ENCODE measurements around the gene LMAN2. TPM values are rescaled to one million over a fixed set of nuclear protein-coding genes. Genes with fewer than 3 reads are reported as not detected.
A peak's percentile ranks its signal among the peaks of the same experiment; 100 is the strongest.
"Not testable (repeated sequence)": the region's sequence is repeated elsewhere in the genome, so short reads cannot be mapped to it uniquely, and the experiment has no call there.

Gene LMAN2
- total RNA-seq, 1 donor: 190 TPM

- TF ChIP-seq CTCF (IDR thresholded peaks at IDR 0.05; ENCODE audit: insufficient read depth, low read length): no peak
- peak; percentile 54 for DNase-seq (ENCODE audit: low read depth)
- H3K4me3 ChIP-seq (ENCODE audit: low read depth, low read length): no peak overlapping the region
Measured at GRCh38 chr5:177378884-177379883, 27.7 kb upstream of the LMAN2 start.

DNA sequence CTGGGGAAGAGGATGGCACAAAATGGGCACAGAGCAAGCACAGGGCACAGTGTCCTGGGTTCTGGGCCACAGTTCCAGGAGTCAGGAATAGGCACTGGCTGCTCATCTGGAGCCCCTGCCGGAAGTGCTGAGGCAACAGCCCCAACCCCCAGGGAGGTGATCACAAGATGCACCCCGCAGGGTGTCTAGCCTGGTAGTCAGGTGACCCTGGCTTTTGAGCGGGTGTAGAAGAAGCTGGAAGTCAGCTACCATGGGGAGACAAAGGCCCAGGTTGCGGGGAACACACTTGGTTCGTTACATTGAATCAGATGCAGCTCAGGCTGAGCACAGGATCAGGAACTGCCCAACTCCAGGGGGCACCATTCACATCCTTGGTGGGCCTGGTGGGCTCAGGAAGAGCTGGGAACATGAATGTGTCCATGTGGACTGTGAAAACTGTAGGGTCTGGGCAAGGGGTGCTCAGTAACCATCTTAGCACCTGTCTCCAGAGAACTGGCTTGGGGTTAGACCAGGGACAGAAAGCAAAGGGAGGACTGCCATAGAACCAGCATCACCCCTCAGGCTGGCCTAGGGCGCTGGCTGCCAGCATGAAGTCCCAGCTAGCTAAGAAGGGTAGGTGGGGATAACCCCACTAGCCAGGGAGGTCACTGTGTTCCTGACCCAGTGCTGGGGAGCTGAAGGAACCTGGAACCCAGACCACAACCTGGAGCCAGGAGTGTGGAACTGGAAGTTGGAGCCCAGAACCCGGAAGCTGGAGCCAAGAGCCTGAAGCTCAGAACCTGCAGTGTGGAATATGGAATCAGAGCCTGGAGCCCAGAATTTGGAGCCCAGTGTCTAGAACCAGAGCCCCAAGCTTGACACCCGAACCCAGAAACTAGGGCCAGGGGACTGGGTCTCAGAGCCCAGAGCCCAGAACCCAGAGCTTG lies 26.6 kb upstream of the LMAN2 start:
- TF ChIP-seq CTCF (IDR thresholded peaks at IDR 0.05; ENCODE audit: insufficient read depth, low read length): no peak
- H3K4me3 ChIP-seq (ENCODE audit: low read depth, low read length): no peak overlapping the region
- no peak for DNase-seq (ENCODE audit: low read depth)

DNA sequence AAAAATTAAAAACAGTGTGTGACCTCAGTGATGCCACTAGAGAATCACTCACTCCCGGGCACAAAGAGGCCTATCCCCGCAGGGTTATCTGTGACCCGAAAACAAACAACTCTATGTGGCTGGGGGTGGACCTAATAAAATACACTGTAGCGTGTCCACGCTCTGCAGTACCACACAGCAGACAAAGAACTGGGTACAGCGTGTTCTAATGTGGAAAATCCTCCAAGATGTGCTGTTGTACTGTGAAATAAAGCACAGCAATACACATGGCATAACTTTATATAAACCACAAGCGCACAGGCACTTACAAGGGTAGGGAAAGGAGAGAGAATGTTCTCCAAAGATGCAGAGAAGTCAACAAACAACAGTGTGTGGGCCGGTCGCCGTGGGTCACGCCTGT lies 24.6 kb upstream of the LMAN2 start:
- no peak for TF ChIP-seq CTCF (IDR thresholded peaks at IDR 0.05; ENCODE audit: insufficient read depth, low read length)
- no peak overlapping the region for H3K4me3 ChIP-seq (ENCODE audit: low read depth, low read length)
- no peak for DNase-seq (ENCODE audit: low read depth)

DNA sequence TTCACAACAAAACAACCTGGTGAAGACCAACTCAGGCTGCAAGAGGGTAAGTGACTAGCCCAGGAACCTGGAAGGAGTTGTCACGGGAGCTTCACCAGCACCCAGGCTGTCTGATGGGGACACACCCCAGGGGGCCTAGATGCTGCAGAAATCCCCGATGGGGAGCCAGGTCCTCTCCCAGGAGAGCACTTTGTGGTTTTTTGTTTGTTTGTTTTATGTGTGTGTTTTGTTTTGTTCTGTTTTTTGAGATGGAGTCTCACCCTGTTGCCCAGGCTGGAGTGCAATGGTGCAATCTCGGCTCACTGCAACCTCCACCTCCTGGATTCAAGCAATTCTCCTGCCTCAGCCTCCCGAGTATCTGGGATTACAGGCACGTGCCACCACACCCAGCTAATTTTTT lies 24.0 kb upstream of the LMAN2 start:
- H3K4me3 ChIP-seq (ENCODE audit: low read depth, low read length); DNase-seq (ENCODE audit: low read depth): not testable (repeated sequence)

GRCh38 chr5:177374211-177374610 lies 22.7 kb upstream of the LMAN2 start:
- no peak for TF ChIP-seq CTCF (IDR thresholded peaks at IDR 0.05; ENCODE audit: insufficient read depth, low read length)
- H3K4me3 ChIP-seq (ENCODE audit: low read depth, low read length): no peak overlapping the region
- DNase-seq (ENCODE audit: low read depth): no peak

DNA sequence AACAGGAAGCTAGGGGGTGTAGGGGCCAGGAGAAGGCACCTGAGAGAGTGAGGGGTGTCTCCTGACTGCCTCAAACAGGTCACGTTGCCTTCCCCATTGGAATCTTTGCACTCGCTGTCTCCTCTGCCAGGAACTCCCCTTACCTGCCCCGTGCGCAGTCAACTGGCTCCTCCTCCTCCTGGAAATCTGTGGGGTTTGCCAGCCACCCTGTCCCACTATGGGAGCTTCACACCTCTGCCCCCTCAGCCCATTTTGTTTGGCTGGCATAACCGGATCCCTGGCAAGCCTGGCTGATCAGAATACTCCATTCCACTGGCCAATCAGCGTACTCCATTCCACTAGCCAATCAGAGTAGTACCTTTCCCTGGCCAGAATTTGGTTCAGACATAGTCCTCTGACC lies 22.3 kb upstream of the LMAN2 start:
- TF ChIP-seq CTCF (IDR thresholded peaks at IDR 0.05; ENCODE audit: insufficient read depth, low read length): no peak

GRCh38 chr5:177372910-177373309 lies 21.4 kb upstream of the LMAN2 start:
- DNase-seq (ENCODE audit: low read depth): no peak
- no peak overlapping the region for H3K4me3 ChIP-seq (ENCODE audit: low read depth, low read length)

More for the DNA sequence above, 22.3 kb upstream of the LMAN2 start:
- H3K4me3 ChIP-seq (ENCODE audit: low read depth, low read length): no peak overlapping the region
- DNase-seq (ENCODE audit: low read depth): no peak

More at GRCh38 chr5:177372910-177373309, 21.4 kb upstream of the LMAN2 start:
- TF ChIP-seq CTCF (IDR thresholded peaks at IDR 0.05; ENCODE audit: insufficient read depth, low read length): no peak

All from fibroblast of the aortic adventitia (primary cell).